ENCODE measurements around the gene HSD11B1. TPM values are rescaled to one million over a fixed set of nuclear protein-coding genes. Genes with fewer than 3 reads are reported as not detected.

The HSD11B1 gene
- total and polyA plus RNA-seq, 2 experiments from 2014 or later: not detected

- H3K27me3 ChIP-seq: no peaks in the 10 kb centered on the region
- no peaks in the 10 kb centered on the region for H3K36me3 ChIP-seq
- H3K4me1 ChIP-seq (ENCODE audit: low read depth): peaks cover 8% of the 10 kb centered on the region
- DNase-seq (ENCODE audit: low read depth in 1 of 2, low spot score in 1 of 2): no peak
- no peaks in the 10 kb centered on the region for H3K9me3 ChIP-seq (ENCODE audit: low read depth)
- H3K27ac ChIP-seq: no peak overlapping the region
- TF ChIP-seq CTCF (IDR thresholded peaks at IDR 0.05; ENCODE audit: low read depth, low read length): no peak
- H3K4me3 ChIP-seq: no peak overlapping the region
Observed at GRCh38 chr1:209702832-209703231, 1.8 kb upstream of the HSD11B1 start.

- H3K4me1 ChIP-seq (ENCODE audit: low read depth): peaks cover 8% of the 10 kb centered on the region
- DNase-seq (ENCODE audit: low read depth in 1 of 2, low spot score in 1 of 2): peak in 1 of 2 donors; percentile 20
- H3K27ac ChIP-seq: no peak overlapping the region
- no peak overlapping the region for H3K4me3 ChIP-seq
- no peaks in the 10 kb centered on the region for H3K36me3 ChIP-seq
- H3K9me3 ChIP-seq (ENCODE audit: low read depth): no peaks in the 10 kb centered on the region
- no peak for TF ChIP-seq CTCF (IDR thresholded peaks at IDR 0.05; ENCODE audit: low read depth, low read length)
- H3K27me3 ChIP-seq: no peaks in the 10 kb centered on the region
Observed at GRCh38 chr1:209703834-209704504, 677 bp upstream of the HSD11B1 start.

GRCh38 chr1:209705033-209705598 is 470 bp downstream of the HSD11B1 start:
- Histone ChIP-seq H3K36me3 (no peaks in the 10 kb centered on the region), H3K4me3 (no peak overlapping the region), H3K9me3 (ENCODE audit: low read depth) (no peaks in the 10 kb centered on the region), H3K27ac (no peak overlapping the region), H3K4me1 (ENCODE audit: low read depth) (peaks cover 8% of the 10 kb centered on the region), H3K27me3 (no peaks in the 10 kb centered on the region)
- no peak for TF ChIP-seq CTCF (IDR thresholded peaks at IDR 0.05; ENCODE audit: low read depth, low read length)
- DNase-seq (ENCODE audit: low read depth in 1 of 2, low spot score in 1 of 2): peak in 1 of 2 donors; percentile 27

GRCh38 chr1:209706622-209707021 is 2.0 kb downstream of the HSD11B1 start:
- DNase-seq (ENCODE audit: low read depth in 1 of 2, low spot score in 1 of 2): no peak
- no peak for TF ChIP-seq CTCF (IDR thresholded peaks at IDR 0.05; ENCODE audit: low read depth, low read length)
- Histone ChIP-seq H3K4me1 (ENCODE audit: low read depth) (peaks cover 8% of the 10 kb centered on the region), H3K27me3 (no peaks in the 10 kb centered on the region), H3K4me3 (no peak overlapping the region), H3K36me3 (no peaks in the 10 kb centered on the region), H3K9me3 (ENCODE audit: low read depth) (no peaks in the 10 kb centered on the region), H3K27ac (no peak overlapping the region)

GRCh38 chr1:209707308-209707707 is 2.7 kb downstream of the HSD11B1 start:
- H3K27me3 ChIP-seq: no peaks in the 10 kb centered on the region
- TF ChIP-seq CTCF (IDR thresholded peaks at IDR 0.05; ENCODE audit: low read depth, low read length): no peak
- peaks cover 8% of the 10 kb centered on the region for H3K4me1 ChIP-seq (ENCODE audit: low read depth)
- no peaks in the 10 kb centered on the region for H3K9me3 ChIP-seq (ENCODE audit: low read depth)
- H3K36me3 ChIP-seq: no peaks in the 10 kb centered on the region
- H3K27ac ChIP-seq: no peak overlapping the region
- no peak for DNase-seq (ENCODE audit: low read depth in 1 of 2, low spot score in 1 of 2)
- no peak overlapping the region for H3K4me3 ChIP-seq
